KBM-7 (cell line): ENCODE results near the gene TMEM161A.
"Not testable (repeated sequence)": the region's sequence is repeated elsewhere in the genome, so short reads cannot be mapped to it uniquely, and the experiment has no call there.

ENCODE experiments used
- DNase-seq: peaks from one replicate; pipeline ENCODE4 v3.0.0-alpha.2; 2015
- in situ Hi-C: fragments of 300-500 bp; cut with MboI; formaldehyde crosslinking; loops from 2 replicates; pipeline ENCODE4 v1.14.3; 2020; ENCODE audit warnings: low sequenced_read_pairs, low pct_unique_long_range_greater_than_20kb, mixed read lengths

The TMEM161A gene

DNA sequence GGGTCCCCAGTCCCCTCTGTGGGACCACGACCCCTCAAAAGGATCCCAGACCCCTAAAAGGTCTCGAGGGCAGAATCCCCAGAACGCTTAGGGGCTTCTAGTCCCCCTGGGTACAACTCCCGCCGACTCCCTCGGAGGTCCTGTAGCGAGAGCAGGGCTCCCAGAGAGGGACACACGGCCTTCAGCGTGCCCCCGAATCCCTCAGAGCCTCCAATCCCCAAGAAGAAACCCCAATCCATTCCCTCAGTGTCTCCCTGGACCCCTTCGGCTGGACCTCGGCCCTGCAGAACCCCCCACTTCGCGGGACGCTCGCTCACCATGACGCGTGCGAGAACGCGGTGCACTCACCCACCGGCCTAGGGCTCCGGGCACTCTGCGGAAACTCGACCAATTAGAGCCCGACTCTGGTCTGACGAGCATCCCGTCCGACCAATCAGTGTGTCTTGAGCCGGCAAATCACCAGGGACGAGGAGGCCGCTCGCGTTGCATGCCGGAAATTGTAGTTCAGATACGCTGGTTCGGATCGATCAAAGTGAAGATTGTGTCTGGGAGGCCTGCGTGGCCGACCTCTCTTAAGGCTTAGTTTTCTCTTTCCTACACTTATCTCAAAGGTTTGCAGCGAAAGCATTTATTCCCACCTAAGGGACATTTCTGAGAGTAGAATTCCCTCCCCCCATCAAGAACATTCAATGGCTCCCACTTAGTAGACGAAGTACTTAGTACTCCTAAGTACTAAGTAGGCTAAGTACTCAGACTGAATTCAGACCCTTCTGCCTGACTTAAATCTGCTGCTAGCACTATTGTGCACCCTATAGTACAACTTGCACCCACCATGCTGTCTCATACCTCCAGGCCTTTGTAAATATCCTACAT is at the start of gene TMEM161A:
TSS of gene TMEM161A (minus strand) at position 370 of the 873 bp plus-strand sequence. CDS start at position 320, 50 bp downstream.
- in situ Hi-C loops, result no loop called here
- DNase-seq, result peak; percentile 97

DNA sequence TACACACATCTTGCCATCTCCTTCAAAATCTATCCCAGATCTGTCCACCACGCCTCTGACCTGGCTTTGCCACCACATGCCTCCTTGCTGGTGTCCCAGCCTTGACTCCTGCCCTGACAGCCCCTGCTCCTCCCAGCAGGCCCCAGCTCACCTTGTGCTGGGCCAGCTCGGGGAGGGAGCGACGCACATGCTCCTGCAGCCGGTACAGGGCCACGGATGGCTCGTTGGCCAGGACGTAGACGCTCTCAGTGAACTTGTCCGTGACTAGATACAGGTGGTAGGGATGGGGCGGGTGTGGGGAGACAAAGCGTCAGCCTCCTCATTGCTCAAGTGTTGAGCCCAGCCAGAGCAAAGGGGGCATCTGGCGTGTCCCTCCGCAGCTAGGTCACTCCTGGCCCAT is 48.5 kb upstream of the TMEM161A start:
- no peak for DNase-seq
- in situ Hi-C loops, result no loop called here

DNA sequence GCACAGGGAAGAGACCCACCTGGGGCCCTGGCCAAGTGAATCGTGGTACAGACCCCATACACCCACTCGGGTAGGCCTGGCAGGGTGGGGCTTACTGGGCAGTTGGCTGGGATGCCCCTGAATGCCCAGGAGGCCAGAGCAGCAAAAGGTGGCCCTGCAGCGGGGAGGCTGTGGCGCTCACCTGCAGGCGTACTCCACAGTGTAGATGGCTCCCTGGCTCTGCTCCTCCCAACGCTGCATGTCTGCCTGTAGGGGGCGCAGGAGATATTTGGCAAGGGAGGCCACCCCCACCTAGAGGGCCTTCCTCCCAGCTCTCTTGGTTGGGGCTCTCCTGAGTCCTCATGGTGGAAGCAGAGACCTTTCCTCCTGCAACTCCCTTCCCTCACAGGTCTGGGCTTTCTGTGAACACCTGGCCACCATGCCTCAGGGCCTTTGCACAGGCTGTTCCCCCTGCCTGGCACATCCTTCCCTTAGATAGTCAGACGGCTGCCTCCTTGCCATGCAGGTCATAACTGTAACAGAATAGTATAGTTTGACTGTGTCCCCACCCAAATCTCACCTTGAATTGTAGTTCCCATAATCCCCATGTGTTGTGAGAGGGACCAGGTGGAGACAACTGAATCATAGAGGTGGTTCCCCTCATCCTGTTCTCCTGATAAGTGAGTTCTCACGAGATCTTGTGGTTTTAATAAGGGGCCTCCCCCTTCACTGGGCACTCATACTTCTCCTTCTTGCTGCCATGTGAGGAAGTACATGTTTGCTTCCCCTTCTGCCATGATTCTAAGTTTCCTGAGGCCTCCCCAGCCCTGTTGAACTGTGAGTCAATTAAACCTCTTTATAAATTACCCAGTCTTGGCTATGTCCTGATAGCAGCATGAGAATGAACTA is 47.8 kb upstream of the TMEM161A start:
- in situ Hi-C loops, result no loop called here
- peak; percentile 92 for DNase-seq

DNA sequence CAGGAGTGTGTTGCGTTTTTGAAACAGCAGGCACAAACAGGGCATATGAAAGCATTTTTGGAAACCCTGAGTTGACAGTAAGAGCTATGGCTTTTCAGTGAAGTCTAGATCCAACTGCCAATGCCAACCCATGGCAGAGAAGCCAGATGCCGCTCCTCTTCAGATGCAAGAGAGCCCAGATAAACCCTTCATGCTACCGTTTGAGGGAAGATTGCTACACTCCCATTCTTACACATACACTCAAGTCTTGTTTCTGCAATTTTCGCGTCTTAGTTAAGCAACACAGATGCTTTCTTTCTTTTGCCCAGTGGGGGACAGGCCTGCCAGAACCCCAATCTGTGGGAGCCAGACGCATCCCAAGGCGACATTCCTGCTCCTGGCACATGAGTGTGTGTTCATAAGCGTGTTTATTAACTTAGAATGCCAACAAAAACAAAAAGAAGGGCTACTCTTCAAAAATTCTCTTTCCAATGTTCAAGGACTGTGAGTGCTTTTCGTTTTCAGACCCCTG is 43.3 kb upstream of the TMEM161A start:
- DNase-seq, result no peak

DNA sequence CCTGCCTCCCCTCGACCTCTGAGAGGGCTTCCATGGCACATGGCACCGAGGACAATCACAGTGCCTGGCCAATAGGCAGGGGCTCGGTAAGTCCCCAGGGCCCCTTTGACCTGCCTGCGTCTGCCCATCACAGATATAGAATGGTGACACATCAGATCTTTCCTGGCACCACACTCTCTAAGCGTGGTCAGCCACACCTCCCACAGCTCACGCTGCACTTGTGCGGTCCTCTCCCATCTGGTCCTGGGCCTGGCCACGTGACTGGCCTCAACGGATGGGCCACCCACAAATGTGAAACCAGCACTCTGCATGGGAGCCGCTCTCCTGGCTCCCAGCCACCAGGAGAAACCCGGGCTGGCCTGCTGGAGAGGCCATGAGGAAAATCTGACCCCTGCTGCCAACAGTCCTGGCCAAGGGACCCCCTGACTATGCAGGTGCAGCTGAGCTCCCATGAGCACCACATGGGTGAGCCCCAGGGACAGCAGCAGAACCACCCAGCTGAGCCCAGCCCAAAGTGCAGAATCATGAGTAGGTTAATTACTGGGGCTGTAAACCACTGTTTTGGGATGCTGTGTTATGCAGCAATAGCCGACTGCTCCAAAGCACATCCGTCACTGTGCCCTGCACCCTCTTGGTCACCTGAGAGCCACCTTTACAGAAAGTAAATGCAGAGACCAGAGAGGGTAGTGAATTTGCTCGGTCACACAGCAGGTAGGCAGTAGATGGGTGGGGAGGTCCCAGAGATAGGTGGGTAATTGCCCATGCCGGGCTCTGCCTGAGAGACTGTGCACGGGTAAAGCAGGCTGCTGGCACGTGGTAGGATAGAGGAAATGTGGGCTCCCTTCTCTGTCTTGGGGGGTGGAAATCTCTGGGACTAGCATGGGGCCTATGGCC is 41.5 kb upstream of the TMEM161A start:
- in situ Hi-C loops, result no loop called here
- DNase-seq, result no peak

More for the DNA sequence above, 43.3 kb upstream of the TMEM161A start:
- in situ Hi-C loops, result no loop called here

DNA sequence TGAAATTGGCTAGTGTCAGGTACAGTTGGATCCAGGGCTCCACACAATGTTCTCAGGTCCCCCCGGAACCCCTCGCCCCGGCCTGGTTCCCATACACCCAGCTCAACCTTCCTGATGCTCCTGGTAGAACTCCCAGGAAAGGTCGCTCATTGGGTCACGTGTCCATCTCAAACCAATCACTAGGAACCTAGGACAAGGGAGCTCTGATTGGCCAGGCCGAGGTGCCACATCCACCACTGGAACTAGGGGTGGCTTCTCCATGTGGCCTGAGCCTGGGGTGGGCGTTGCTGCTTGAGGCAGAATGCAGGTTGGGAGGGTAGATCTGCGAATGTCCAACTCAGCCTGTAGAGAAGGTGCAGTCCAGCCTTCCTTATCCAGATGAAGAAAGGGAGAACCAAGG is 38.7 kb upstream of the TMEM161A start:
- in situ Hi-C loops, result no loop called here
- no peak for DNase-seq

DNA sequence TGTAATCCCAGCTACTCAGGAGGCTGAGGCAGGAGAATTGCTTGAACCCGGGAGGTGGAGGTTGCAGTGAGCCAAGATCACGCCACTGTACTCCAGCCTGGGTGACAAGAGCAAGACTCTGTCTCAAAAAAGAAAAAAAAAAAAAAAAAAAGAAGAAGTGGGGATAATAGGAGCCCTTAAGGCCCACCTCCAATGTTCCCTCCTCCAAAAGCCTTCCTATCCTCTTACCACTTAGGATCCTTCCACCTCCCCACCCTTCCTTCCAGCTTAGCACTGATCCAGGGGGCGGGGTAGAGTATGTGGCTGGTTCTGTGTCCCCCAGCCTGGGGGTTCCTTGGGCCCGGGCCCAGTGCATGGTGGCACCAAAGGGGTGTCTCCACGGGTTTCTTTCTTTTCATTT is 35.0 kb upstream of the TMEM161A start:
- not testable (repeated sequence) for DNase-seq

DNA sequence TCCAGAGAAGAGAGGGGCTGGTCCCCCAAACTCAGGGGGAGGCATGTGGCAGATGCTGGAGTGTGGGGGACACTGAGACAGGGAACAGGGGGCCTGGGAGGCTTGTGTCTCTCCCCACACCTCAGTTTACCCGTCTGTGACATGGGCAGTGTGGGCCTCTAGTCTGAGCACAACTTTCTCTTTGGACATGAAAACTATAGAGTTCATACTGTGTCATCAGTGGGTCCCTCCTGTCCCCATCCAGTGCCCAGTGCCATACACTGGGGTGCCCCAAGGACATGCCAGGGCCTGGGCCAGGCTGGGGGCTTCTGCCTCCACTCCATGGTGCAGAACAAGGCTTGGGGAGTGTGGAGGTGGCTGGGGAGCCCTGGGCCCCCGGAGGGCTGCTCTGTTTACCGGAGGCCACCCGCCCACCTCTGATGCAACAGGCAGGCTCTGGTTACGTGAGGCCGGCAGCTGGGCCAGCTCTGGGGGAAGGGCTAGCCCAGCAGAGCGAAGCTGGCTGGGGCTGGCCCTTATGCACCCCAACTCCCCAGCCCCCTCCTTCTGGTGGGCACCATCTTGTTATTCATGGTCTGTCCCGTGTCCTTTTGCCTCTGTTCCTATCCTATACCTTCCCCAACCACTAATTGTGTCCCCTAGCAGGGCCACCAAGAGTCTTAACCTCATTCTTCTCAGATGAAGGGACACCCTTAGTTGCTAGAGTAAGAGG is 33.7 kb upstream of the TMEM161A start:
- in situ Hi-C loops, result no loop called here
- no peak for DNase-seq

More for the DNA sequence above, 35.0 kb upstream of the TMEM161A start:
- in situ Hi-C loops, result not testable (repeated sequence)

DNA sequence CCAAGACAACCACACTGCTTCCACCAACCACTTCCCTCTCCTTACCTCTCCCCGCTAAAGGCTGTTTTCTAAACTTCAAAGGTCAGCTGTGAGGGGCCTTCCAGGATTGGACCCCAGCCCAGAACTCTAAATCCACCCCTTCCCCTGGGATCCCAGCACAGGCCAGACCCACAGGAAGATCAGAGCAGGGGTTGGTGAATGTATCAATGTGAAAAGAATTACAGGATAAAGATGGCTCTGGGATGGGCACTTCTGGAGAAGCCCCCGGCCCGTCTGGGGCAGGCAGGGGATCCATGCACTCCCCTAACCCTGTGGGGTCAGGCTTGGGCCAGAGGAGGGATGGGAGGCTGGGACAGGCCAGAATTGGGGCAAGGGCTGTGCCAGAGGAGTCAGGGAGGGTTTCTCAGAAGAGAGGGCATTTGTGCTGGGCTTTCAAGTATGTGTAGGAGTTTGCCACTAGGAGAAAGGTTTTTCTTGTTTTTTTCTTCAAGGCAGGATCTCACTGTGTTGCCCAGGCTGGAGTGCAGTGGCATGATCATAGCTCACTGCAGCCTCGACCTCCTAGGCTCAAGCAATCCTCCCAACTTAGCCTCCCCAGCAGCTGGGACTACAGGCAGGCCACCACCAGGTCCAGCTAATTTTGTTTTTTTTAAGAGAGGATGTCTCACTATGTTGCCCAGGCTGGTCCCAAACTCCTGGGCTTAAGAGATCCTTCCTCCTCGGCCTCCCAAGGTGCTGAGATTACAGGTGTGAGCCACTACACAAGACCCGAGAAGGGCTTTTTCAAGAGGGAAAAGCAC is 32.8 kb upstream of the TMEM161A start:
- DNase-seq, result no peak
- in situ Hi-C loops, result no loop called here

DNA sequence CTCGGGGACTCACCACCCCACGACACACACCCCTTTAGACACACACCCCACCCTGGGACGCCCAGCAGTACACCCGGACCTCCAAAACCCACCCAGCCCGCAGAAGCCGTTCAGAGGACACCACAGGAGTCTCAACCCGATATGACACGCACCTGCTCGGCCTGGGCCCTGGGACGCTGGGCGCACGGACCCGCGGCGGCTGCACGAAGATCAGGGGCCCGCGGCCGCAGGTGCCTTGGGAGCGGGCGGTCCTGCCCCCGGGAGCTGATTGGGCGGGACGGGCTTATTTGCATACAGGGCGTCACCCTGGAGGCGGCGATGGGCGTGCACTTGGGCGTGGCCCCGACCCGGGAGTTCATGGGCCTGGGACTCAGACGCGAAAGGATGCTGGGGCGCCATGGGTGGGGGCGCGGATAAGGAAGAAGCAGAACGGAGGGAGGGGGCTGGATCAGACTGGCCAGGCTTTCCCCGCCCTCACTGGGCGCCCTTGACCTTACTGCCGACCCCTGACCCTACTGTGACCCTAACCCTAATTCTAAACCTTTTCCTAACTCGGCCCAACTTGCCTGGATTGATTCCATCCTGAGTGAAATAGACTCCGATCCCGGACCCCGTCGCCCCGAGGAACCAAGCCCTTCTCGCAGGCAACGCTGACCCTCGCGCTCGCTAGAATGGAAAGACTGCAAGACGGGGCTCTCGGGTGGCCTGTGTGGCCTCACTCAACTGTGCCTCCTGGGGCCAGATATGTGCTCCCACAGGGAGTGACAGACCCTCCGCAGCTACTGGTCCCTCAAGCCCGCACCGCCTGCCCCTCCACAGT is 32.0 kb upstream of the TMEM161A start, which contains the start of gene MEF2B:
TSS of gene MEF2B (minus strand) at position 211 of the 820 bp plus-strand sequence. CDS start 19,528 bp downstream, outside the sequence.
- in situ Hi-C loops, result no loop called here

DNA sequence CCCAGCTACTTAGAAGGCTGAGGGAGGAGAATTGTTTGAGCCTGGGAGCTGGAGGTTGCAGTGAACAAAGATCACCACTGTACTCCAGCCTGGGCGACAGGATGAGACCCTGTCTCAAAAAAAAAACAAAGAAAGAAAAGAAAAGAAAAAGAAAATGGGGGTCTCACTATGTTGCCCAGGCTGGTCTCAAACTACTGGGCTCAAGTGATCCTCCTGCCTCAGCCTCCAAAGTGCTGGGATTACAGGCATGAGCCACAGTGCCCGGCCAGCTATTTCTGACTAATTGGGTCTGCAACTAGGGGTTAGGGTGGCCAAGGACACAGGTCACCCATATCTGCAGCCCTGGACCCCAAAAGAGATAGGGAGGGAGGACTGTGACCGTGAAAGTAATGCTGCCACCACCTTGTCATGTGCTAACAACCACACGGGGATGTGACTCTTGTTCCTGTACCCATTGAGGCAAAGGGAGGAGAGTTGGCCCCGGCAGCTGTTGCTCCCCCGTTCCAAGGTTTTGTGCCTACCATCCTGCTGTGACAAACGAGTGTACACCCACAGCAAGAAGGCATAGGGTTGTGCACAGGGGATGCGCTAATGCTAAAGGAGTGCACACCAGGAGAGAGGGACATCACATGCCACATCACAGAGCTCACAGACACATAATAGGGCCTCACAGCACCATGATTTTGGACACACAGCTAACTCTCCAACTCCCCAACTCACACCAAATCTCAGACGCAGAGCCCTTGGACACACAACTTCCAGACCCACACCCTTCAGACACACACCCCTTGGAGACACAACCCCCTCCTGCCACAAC is 31.2 kb upstream of the TMEM161A start:
- no peak for DNase-seq

More for the DNA sequence above, 32.0 kb upstream of the TMEM161A start, which contains the start of gene MEF2B:
- no peak for DNase-seq

DNA sequence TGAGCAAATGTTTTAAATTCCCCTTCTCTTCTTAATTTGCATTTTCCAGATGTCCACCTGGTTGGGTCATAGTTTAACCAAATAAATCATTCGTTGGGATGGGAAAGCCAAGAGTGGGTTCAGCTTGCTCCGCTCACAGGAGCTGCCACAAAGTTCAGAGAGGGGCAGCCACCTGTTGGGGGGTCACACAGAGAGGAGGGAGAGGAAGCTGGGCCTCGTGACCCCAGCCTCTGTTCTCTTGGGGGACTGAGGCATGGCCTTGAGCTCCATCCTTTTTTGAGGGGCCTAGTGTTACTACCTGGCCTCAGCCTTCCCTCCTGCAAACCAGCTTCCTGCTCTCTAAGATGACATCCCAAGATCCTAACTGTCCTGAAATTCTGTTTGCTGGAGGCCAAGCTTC is 29.3 kb upstream of the TMEM161A start:
- in situ Hi-C loops, result no loop called here
- no peak for DNase-seq

More for the DNA sequence above, 31.2 kb upstream of the TMEM161A start:
- in situ Hi-C loops, result no loop called here

DNA sequence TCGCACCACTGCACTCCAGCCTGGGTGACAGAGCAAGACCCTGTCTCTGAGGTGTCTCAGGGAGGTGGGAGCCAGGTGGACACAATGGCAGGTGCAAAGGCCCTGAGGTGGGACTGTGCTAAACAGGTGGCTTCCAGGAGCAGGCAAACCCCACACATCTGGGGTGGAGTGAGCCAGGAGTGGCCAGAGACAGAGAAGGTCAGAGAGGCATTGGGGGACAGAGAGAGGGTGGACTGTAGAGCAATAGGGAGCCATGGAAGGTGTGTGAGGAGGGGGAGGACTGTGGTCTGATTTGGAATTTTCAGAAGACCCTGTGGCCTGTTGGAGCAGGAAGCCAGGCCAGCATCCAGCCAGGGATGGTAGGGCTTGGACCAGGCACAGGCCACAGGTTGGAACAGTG is 27.1 kb upstream of the TMEM161A start:
- no peak for DNase-seq
- in situ Hi-C loops, result no loop called here

DNA sequence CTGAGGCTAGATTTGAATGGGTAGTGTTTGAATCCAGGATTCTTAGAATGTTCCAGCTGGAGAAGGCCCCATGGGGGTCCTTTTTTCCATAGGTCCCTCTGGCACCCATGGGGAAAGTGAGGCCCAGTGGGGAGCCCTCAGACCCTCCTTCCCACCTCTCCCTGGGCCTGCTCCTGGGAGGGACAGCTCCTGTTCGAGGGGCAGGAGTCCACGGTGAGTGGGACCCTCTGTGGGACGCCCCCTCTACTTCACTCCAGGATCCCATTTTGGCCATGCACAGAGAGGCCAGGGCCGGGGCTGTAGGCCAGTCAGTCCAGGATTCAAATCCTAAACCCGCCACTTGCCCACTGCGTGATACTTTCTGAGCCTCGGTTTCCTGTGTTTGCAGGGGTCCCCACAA is 24.2 kb upstream of the TMEM161A start:
- no peak for DNase-seq
- in situ Hi-C loops, result no loop called here

DNA sequence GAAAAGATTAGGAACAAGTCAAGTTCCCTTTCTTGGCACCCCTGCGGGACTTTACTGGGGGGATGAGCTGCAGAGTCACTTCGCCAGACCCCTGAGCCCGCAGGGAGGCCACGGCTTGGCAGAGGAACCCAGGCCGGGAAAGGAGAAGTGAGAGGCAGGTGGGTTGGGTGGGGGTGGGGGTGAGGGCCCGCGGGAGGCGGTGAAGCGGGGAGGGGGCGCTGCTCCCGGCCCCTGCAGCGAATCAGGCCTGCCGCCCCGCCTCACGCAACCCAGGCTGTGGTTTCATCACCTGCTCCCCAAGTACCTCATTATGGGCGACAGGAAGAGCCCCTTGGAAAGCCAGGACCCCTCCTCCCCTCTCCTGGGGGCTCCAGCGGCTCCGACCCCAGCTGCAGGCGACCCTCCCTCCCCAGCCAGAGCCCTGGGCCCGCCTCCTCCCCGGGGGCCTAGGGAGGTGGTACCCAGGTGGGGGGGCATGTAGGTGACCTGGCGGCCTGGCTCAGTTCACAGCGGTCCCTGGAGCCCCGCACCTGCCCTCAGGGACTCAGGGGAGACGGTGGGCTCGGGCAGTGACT is 22.3 kb upstream of the TMEM161A start:
- DNase-seq, result peak; percentile 44
- in situ Hi-C loops, result no loop called here
